GM12891 (cell line): ENCODE data around the gene ORM1.

ENCODE experiments used
- POLR2A ChIP-seq: IDR thresholded peaks from 2 replicates; pipeline ENCODE4 v1.6.1; 2011; ENCODE audit warnings: low read depth, low read length, control low read depth
- POLR2AphosphoS5 ChIP-seq: IDR thresholded peaks from 2 replicates; pipeline ENCODE4 v1.6.1; 2011; ENCODE audit warnings: low read depth, low read length, control low read depth
- POU2F2 ChIP-seq: IDR thresholded peaks from 2 replicates; pipeline ENCODE4 v1.6.1; 2011; ENCODE audit warnings: low read depth, mild to moderate bottlenecking, control low read depth, low read length, moderate library complexity
- SPI1 ChIP-seq: IDR thresholded peaks from 2 replicates; pipeline ENCODE4 v1.6.1; 2011; ENCODE audit warnings: low read depth, low read length, control low read depth

GRCh38 chr9:114307899-114308267 is 15.0 kb upstream of the ORM1 start:
- TF ChIP-seq SPI1 (no peak), POLR2A (no peak), POLR2AphosphoS5 (no peak), POU2F2 (no peak)
